Activated CD8-positive, alpha-beta memory T cell treated with anti-CD3 and anti-CD28 coated beads, Interleukin-2, amount 50 U/mL, for 1 hour (primary cell): ENCODE data around the gene TAF1A.

ENCODE experiments used
- DNase-seq: peaks from one replicate; pipeline ENCODE4 v3.0.0-alpha.2; 2020; ENCODE audit errors: extremely low read depth

Gene TAF1A

DNA sequence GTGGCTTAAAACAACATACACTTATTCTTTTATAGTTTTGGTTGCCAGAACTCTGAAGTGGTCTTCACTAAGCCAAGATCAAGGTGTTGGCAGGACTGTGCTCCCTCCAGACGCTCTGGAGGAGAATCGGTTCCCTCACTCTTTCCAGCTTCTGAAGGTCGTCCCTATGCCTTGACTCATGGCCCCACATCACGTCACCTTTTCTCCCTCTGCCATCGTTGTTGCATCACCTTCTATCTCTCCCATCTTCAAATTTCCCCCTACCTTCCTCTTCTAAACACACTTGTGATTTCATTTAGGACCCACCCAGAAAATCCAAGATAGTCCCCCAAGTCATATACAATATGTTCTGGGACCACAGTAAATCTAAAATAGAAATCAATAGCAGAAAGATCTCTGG lies 54.3 kb downstream of the TAF1A start:
- DNase-seq, result no peak

DNA sequence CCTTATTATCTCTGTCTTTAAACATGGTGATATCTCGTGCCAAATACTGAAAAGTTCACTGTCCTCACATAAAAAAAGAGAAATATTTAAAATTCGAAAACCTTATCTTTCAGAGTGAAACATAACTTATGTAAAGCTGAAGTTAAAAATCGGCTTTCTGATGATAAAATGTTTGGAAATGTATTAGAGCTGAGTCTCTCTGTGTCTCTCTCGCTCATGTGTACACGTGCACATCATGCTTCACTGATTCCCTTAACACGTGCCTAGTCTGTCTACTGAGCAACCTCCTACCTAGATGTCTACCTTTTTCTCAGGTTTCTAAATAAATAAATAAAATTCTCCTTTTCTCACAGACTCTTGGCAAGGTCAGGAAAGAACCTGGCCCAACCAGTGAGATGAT lies 58.9 kb downstream of the TAF1A start:
- no peak for DNase-seq

DNA sequence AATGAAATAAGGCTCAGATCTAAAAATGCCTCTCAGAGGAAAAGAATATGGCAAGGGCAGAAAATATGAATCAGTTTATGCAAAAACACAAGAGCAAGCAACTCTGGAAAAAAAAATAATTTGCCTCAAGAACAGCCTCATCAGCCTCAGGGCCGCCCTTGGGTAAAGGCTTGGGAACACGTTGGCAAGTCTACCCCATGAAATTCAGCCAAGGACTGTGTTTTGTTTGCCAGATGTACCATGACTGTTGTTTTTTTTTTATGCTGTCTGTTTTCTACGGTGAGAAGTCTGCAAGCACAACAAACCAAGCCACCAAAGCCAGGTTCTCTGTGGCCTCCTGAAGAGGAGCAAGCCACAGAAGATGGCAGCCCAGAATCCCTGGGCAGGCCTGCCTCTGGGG lies 59.8 kb downstream of the TAF1A start:
- DNase-seq, result no peak

- no peak for DNase-seq
Measured at GRCh38 chr1:222529181-222529580, 60.6 kb downstream of the TAF1A start.

DNA sequence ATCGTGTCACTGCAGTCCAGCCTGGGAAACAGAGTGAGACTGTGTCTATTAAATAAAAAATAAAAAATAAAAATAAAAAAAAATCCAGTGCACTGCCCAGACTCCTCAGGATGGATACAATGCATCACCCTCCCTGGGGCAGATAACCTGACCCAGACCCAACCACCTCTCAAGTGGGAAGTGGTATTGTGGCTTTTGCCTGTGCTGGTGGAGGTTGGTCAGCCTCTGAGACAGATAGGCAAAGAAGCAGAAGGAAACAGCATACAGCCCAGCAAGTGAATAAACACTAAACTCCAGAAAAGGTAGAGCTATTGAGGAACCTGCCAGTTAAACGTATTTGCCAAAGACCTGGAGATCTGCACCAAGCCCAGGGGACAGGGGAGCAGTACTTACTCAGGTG lies 63.8 kb downstream of the TAF1A start:
- no peak for DNase-seq

DNA sequence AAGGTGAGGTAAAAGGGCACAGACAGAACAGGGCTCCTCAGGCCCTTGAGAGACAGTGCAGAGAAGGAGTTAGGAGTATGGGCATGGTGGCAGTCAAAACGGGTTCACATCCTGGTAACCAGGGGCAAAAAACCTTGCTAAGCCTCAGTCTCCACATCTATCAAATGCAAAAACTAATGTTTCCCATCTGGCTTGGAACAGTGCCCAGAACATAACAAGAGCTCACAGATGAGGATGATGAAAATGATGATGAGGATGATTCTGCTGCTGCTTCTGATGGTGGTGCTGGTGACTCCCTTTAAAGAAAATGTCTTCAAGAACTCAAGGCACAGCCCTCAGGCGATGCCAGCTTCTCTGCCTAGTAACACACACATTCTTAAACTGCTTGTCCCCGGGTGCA lies 65.9 kb downstream of the TAF1A start:
- no peak for DNase-seq

GRCh38 chr1:222522105-222522915 lies 67.4 kb downstream of the TAF1A start:
- no peak for DNase-seq

- no peak for DNase-seq
Measured at GRCh38 chr1:222521299-222522104, 68.2 kb downstream of the TAF1A start.
